ENCODE data around the gene SRGAP3. TPM values are rescaled to one million over a fixed set of nuclear protein-coding genes. Genes with fewer than 3 reads are reported as not detected.

SRGAP3 gene
- total and polyA plus RNA-seq, 10 of the 15 experiments (the other 5 are each of a cell fraction or from before 2014, with no cell fraction given), result 0.32 to 1.7 (median 0.99) TPM

- TF ChIP-seq DPF2 (IDR thresholded peaks at IDR 0.05) (no peak), ATF2 (IDR thresholded peaks at IDR 0.05; ENCODE audit: low read length) (no peak), IKZF2 (IDR thresholded peaks at IDR 0.05) (no peak), RAD21 (IDR thresholded peaks at IDR 0.05; ENCODE audit: insufficient read depth, low read depth, low read length) (no peak), IKZF1 (conservative IDR thresholded peaks at IDR 0.05) (no peak), CBX5 (IDR thresholded peaks at IDR 0.05; ENCODE audit: low read depth) (no peak), CEBPZ (IDR thresholded peaks at IDR 0.05; ENCODE audit: low read depth, low read length) (no peak)
- H3K4me1 ChIP-seq (ENCODE audit: control insufficient read depth, insufficient read depth, low read length), result no peaks in the 10 kb centered on the region
- SMC1A ChIA-PET (ENCODE audit: uncharacterized antibody, unreplicated experiment), result no interaction called here
- no peak overlapping the region for H3K4me3 ChIP-seq
- CTCF ChIA-PET, result no interaction called here
- H3K27ac ChIP-seq (ENCODE audit: control insufficient read depth, insufficient read depth), result no peak overlapping the region
- no peak overlapping the region for H3K9ac ChIP-seq (ENCODE audit: control insufficient read depth, insufficient read depth, low read length)
- no peaks in the 10 kb centered on the region for H3K79me2 ChIP-seq (ENCODE audit: control insufficient read depth, insufficient read depth, low read length)
- no peaks in the 10 kb centered on the region; the same call in 2 of the 3 replicates for H3K9me3 ChIP-seq (replicated peaks; ENCODE audit: control insufficient read depth, insufficient read depth, low read length)
- no peaks in the 10 kb centered on the region for H3K36me3 ChIP-seq (ENCODE audit: control insufficient read depth in 2 of 2, insufficient read depth in 2 of 2, low read length in 1 of 2)
- H3K27me3 ChIP-seq (replicated peaks in 1 of 2; ENCODE audit: control insufficient read depth in 2 of 2, insufficient read depth in 2 of 2, low read length in 1 of 2), result no peaks in the 10 kb centered on the region; a peak in 1 of 4 replicates
- no peak overlapping the region for H3K4me2 ChIP-seq (ENCODE audit: control insufficient read depth, insufficient read depth)
- WGBS (ENCODE audit: insufficient coverage, insufficient replicate concordance, low lambda C conversion rate, missing lambda C conversion rate), result 44% methylated on average over 4 of the region's 4 CpGs
- no peak for ATAC-seq
- H2AFZ ChIP-seq (ENCODE audit: control insufficient read depth, low read depth, low read length), result no peak overlapping the region
- intact Hi-C loops (cut with micrococcal nuclease; ENCODE audit: unreplicated experiment), result no loop called here
- no peaks in the 10 kb centered on the region for H4K20me1 ChIP-seq (ENCODE audit: control insufficient read depth, insufficient read depth)
- no peak for DNase-seq (ENCODE audit: low read depth, low spot score)
- FAIRE-seq, result no peak
- BruUV-seq (replicated peaks), result no TSS peak
- POLR2A ChIA-PET, result no interaction called here
- in situ Hi-C loops (cut with MboI), result no loop called here
- RAD21 ChIA-PET (ENCODE audit: unreplicated experiment), result no interaction called here
Observed at GRCh38 chr3:9113040-9113439, 136.4 kb downstream of the SRGAP3 start.
